ENCODE data around the gene SLAMF9. TPM values are rescaled to one million over a fixed set of nuclear protein-coding genes. Genes with fewer than 3 reads are reported as not detected.

The SLAMF9 gene
- total RNA-seq, 2 experiments from 2014 or later = not detected

- Mint-ChIP-seq H3K4me3 (no peak overlapping the region), H3K27ac (no peak overlapping the region), H3K4me1 (ENCODE audit: low read depth) (peaks cover 4% of the 10 kb centered on the region), H3K36me3 (ENCODE audit: low read depth) (no peaks in the 10 kb centered on the region), H3K9me3 (no peaks in the 10 kb centered on the region), H3K27me3 (ENCODE audit: low read depth) (peaks cover 18% of the 10 kb centered on the region)
- intact Hi-C loops (cut with micrococcal nuclease) = no loop called here
- DNase-seq = no peak
- CTCF ChIA-PET = interaction anchor here (0.6 to 3.8 kb wide), 6 partner anchors 9 to 156 kb away, joined by 3 to 20 read pairs (median 4); no protein-coding TSS in a partner anchor
Observed at GRCh38 chr1:159955456-159955855, 1.4 kb upstream of the SLAMF9 start.

DNA sequence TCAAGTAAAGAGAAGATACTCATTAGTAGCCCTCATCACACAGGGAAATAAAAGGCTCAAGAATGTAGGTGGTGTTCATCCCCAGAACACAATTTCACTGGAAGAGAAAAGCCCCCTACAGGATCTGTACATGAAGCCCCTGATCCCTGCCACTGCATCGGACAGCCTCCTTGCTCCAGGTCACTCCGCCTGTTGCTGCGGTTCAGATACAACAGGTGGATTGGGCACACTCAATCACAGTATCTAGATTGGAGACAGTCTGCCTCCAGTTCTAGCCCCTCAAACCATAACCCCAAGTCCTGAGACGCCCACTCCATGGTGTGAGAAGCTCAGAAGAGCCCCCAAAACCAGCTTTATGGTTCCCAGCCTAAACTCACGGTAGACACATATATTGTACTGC is 1.1 kb downstream of the SLAMF9 start:
- H3K4me3 Mint-ChIP-seq = no peak overlapping the region
- H3K9me3 Mint-ChIP-seq = no peaks in the 10 kb centered on the region
- no peak overlapping the region for H3K27ac Mint-ChIP-seq
- H3K4me1 Mint-ChIP-seq (ENCODE audit: low read depth) = no peaks in the 10 kb centered on the region
- H3K36me3 Mint-ChIP-seq (ENCODE audit: low read depth) = no peaks in the 10 kb centered on the region
- H3K27me3 Mint-ChIP-seq (ENCODE audit: low read depth) = peaks cover 17% of the 10 kb centered on the region
- no peak for DNase-seq
- CTCF ChIA-PET = interaction anchor here (0.9 to 3.8 kb wide), 4 partner anchors 16 to 55 kb away, joined by 3 to 20 read pairs (median 3); no protein-coding TSS in a partner anchor
- intact Hi-C loops (cut with micrococcal nuclease) = no loop called here

DNA sequence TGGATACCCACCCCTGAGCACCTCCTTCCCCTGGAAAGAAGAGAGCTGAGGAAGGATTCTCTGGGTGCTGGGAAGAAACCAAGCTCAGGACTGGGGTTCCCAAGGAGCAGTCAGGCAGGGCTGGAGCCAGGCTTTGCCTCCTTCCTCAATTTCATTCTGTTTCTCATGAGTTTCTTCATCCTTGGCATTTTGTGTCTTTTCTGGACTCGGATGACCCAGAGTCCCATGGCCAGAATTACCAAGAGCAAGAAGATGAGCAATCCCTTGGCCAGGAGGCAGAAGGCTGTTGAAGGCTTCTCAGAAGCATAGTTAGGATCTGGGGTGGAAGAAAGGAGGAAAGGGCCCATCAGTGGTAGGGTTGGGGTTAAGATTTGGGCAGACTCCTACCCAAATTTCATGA is 2.5 kb downstream of the SLAMF9 start:
- no peaks in the 10 kb centered on the region for H3K9me3 Mint-ChIP-seq
- CTCF ChIA-PET = interaction anchor here (0.9 kb wide), 1 partner anchor 56 kb away, joined by 4 read pairs; no protein-coding TSS in a partner anchor

GRCh38 chr1:159951016-159951415 is 3.0 kb downstream of the SLAMF9 start:
- CTCF ChIA-PET = no interaction called here
- intact Hi-C loops (cut with micrococcal nuclease) = no loop called here
- Mint-ChIP-seq H3K27me3 (ENCODE audit: low read depth) (peaks cover 12% of the 10 kb centered on the region), H3K36me3 (ENCODE audit: low read depth) (no peaks in the 10 kb centered on the region), H3K4me1 (ENCODE audit: low read depth) (no peaks in the 10 kb centered on the region), H3K27ac (no peak overlapping the region), H3K9me3 (no peaks in the 10 kb centered on the region), H3K4me3 (no peak overlapping the region)
- no peak for DNase-seq

More for the DNA sequence above, 2.5 kb downstream of the SLAMF9 start:
- H3K27ac Mint-ChIP-seq = no peak overlapping the region
- no peak for DNase-seq
- H3K4me3 Mint-ChIP-seq = no peak overlapping the region
- intact Hi-C loops (cut with micrococcal nuclease) = no loop called here
- H3K36me3 Mint-ChIP-seq (ENCODE audit: low read depth) = no peaks in the 10 kb centered on the region
- H3K27me3 Mint-ChIP-seq (ENCODE audit: low read depth) = peaks cover 14% of the 10 kb centered on the region
- no peaks in the 10 kb centered on the region for H3K4me1 Mint-ChIP-seq (ENCODE audit: low read depth)

DNA sequence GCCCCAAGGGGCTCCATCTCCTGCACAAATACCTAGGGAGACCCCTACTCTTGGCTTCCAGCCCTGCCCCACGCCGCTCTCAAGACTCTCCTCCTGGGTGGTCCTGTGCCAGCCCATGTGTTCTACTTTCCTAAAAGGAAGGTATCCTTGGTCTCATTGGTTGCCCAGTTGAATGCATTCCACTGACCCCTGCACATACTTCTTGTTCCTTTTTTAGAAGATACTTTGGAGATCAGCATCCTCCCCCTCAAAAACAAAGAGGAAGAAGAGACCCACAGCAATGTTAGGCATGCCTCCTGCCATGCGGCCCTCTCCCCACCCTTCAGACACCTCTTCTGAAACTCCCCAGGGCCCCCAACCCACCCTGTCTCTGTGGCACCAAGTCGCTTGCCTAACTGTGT is 4.1 kb downstream of the SLAMF9 start:
- Mint-ChIP-seq H3K4me3 (no peak overlapping the region), H3K4me1 (ENCODE audit: low read depth) (peaks cover 4% of the 10 kb centered on the region), H3K9me3 (no peaks in the 10 kb centered on the region), H3K27ac (no peak overlapping the region), H3K27me3 (ENCODE audit: low read depth) (peaks cover 17% of the 10 kb centered on the region), H3K36me3 (ENCODE audit: low read depth) (no peaks in the 10 kb centered on the region)
- no peak for DNase-seq
- intact Hi-C loops (cut with micrococcal nuclease) = no loop called here
- CTCF ChIA-PET = interaction anchor here (0.6 to 1.7 kb wide), 2 partner anchors 23 to 57 kb away, joined by 3 to 5 read pairs; no protein-coding TSS in a partner anchor

DNA sequence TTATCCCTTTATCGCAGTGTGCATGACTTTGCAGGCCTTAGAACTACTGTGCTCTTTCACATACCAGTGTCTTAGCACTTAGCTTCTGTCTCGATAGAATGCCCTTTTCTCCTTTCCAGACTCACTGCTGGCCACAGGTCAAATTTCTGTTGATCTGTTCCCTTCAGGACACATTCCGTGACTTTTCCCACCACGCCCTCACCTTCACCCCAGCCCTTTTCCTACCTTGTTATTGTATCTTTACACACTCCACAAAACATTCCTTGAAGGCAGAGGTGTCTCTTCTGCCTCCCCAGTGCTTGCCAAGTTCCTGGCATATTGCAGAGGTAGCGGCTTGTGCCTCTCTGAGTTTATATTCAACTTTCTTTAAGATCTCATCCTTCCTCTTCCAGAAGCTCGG is 4.9 kb downstream of the SLAMF9 start:
- no peak overlapping the region for H3K4me3 Mint-ChIP-seq
- peaks cover 21% of the 10 kb centered on the region for H3K27me3 Mint-ChIP-seq (ENCODE audit: low read depth)
- peaks cover 6% of the 10 kb centered on the region for H3K4me1 Mint-ChIP-seq (ENCODE audit: low read depth)
- DNase-seq = no peak
- H3K27ac Mint-ChIP-seq = no peak overlapping the region
- H3K36me3 Mint-ChIP-seq (ENCODE audit: low read depth) = no peaks in the 10 kb centered on the region
- intact Hi-C loops (cut with micrococcal nuclease) = no loop called here
- CTCF ChIA-PET = interaction anchor here (1.7 kb wide), 1 partner anchor 58 kb away, joined by 5 read pairs; no protein-coding TSS in a partner anchor
- H3K9me3 Mint-ChIP-seq = no peaks in the 10 kb centered on the region

DNA sequence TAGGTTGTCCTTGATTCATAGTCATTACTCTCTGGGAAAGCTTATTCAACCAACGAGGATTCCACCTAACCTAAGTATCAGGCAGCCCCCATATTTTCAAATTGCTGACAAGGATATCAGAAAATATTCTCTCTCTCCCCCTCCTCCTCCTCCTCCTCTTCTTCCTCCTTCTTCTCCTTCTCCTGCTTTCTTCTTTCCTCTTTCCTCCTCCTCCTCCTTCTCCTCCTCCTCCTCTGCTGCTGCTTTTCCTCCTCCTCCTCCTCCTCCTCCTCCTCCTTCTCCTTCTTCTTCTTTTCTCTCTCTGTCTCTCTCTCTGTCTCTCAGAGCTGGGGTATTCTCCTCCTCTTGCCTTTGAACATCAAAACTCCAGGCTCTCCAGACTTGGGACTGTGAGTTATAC is 6.1 kb downstream of the SLAMF9 start:
- Mint-ChIP-seq H3K27ac (no peak overlapping the region), H3K27me3 (ENCODE audit: low read depth) (peaks cover 22% of the 10 kb centered on the region), H3K4me1 (ENCODE audit: low read depth) (peaks cover 6% of the 10 kb centered on the region), H3K9me3 (no peaks in the 10 kb centered on the region), H3K36me3 (ENCODE audit: low read depth) (no peaks in the 10 kb centered on the region), H3K4me3 (no peak overlapping the region)
- DNase-seq = no peak
- CTCF ChIA-PET = interaction anchor here (4.3 kb wide), 1 partner anchor 58 kb away, joined by 29 read pairs; no protein-coding TSS in a partner anchor
- intact Hi-C loops (cut with micrococcal nuclease) = no loop called here

- H3K27me3 Mint-ChIP-seq (ENCODE audit: low read depth) = peaks cover 20% of the 10 kb centered on the region
Observed at GRCh38 chr1:159946242-159947187, 7.5 kb downstream of the SLAMF9 start.

GRCh38 chr1:159945483-159946241 is 8.4 kb downstream of the SLAMF9 start, which contains the start of gene IGSF9:
TSS of gene IGSF9 (minus strand) at chr1:159945613. CDS start at chr1:159943454, 2,159 bp downstream.
- intact Hi-C loops (cut with micrococcal nuclease) = loop anchor here (1.0 to 2.0 kb wide), 3 partner anchors 55 to 146 kb away; no protein-coding TSS in a partner anchor
- DNase-seq = peak; percentile 63
- Mint-ChIP-seq H3K4me1 (ENCODE audit: low read depth) (peaks cover 6% of the 10 kb centered on the region), H3K4me3 (peak within 1 kb of the TSS; percentile 45), H3K27me3 (ENCODE audit: low read depth) (peaks cover 18% of the 10 kb centered on the region), H3K27ac (no peak within 1 kb of the TSS), H3K9me3 (no peaks in the 10 kb centered on the region), H3K36me3 (ENCODE audit: low read depth) (no peaks in the 10 kb centered on the region)
- CTCF ChIA-PET = interaction anchor here (0.9 to 4.3 kb wide), 6 partner anchors 9 to 133 kb away, joined by 3 to 29 read pairs (median 5); no protein-coding TSS in a partner anchor

More at GRCh38 chr1:159946242-159947187, 7.5 kb downstream of the SLAMF9 start:
- H3K27ac Mint-ChIP-seq = no peak overlapping the region
- peaks cover 6% of the 10 kb centered on the region for H3K4me1 Mint-ChIP-seq (ENCODE audit: low read depth)
- CTCF ChIA-PET = interaction anchor here (0.9 to 4.3 kb wide), 7 partner anchors 8 to 132 kb away, joined by 3 to 29 read pairs (median 5); no protein-coding TSS in a partner anchor
- peak overlapping the region; percentile 45 for H3K4me3 Mint-ChIP-seq
- H3K36me3 Mint-ChIP-seq (ENCODE audit: low read depth) = no peaks in the 10 kb centered on the region
- intact Hi-C loops (cut with micrococcal nuclease) = no loop called here
- H3K9me3 Mint-ChIP-seq = no peaks in the 10 kb centered on the region
- no peak for DNase-seq

- no peaks in the 10 kb centered on the region for H3K36me3 Mint-ChIP-seq (ENCODE audit: low read depth)
Observed at GRCh38 chr1:159944623-159945455, 9.2 kb downstream of the SLAMF9 start.

More at GRCh38 chr1:159944623-159945455, 9.2 kb downstream of the SLAMF9 start:
- CTCF ChIA-PET = interaction anchor here (0.8 to 4.3 kb wide), 4 partner anchors 11 to 61 kb away, joined by 3 to 29 read pairs (median 4); no protein-coding TSS in a partner anchor
- Mint-ChIP-seq H3K27me3 (ENCODE audit: low read depth) (peaks cover 18% of the 10 kb centered on the region), H3K4me1 (ENCODE audit: low read depth) (peaks cover 6% of the 10 kb centered on the region), H3K4me3 (peak overlapping the region; percentile 45), H3K27ac (no peak overlapping the region), H3K9me3 (no peaks in the 10 kb centered on the region)
- DNase-seq = no peak
- intact Hi-C loops (cut with micrococcal nuclease) = loop anchor here (1.0 to 2.0 kb wide), 3 partner anchors 54 to 146 kb away; no protein-coding TSS in a partner anchor
